GM13976 (cell line): ENCODE data around the gene PRAMEF25.
"Not testable (repeated sequence)": the region's sequence is repeated elsewhere in the genome, so short reads cannot be mapped to it uniquely, and the experiment has no call there.

Experiments
- DNase-seq: peaks from one replicate; pipeline ENCODE4 v3.0.0; 2012; ENCODE audit warnings: low spot score
- in situ Hi-C: fragments of 300-500 bp; cut with MboI; formaldehyde crosslinking; loops from one replicate; pipeline ENCODE4 v1.12.0; 2022; ENCODE audit warnings: low sequenced_read_pairs, mixed read lengths, inconsistent platforms; ENCODE audit not compliant: unreplicated experiment

Gene PRAMEF25

GRCh38 chr1:13070474-13070873, at the start of gene PRAMEF25:
Gene PRAMEF25 (plus strand): TSS chr1:13070774. CDS start chr1:13073694, 2,920 bp downstream.
- in situ Hi-C loops, DNase-seq: not testable (repeated sequence)

- DNase-seq, in situ Hi-C loops: not testable (repeated sequence)
Observed at GRCh38 chr1:13056475-13056874, 14.1 kb upstream of the PRAMEF25 start, which contains the start of gene PRAMEF27. Gene PRAMEF27 (minus strand): TSS chr1:13056575. CDS start chr1:13053659, 2,916 bp downstream.

DNA sequence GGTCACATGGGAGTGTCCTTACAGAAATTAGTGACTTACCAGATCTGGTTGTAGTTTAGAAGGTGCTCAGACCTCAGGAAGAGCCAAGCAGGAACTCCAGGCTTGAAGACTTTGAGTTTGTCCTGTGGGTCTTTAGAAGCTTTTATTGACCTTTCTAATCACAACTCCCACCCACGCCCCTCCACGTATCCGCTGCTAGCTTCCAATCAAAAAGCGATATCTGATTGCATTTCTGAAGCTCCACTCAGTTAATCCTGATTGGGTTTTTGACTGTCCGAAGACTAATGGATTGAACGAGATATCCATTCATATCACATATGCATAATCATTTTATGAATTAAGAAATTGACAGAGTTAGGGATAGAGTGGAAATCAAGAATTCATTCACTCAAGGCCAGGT, 46.2 kb downstream of the PRAMEF25 start, which contains the start of gene HNRNPCL2:
HNRNPCL2 (minus strand) TSS at position 101 of the 400 bp plus-strand sequence. CDS start 454 bp downstream, outside the sequence.
- in situ Hi-C loops, DNase-seq: not testable (repeated sequence)
